ENCODE results near the gene SERPINB1. TPM values are rescaled to one million over a fixed set of nuclear protein-coding genes. Genes with fewer than 3 reads are reported as not detected.
A peak's percentile ranks its signal among the peaks of the same experiment; 100 is the strongest.

SERPINB1 gene
- total and polyA plus RNA-seq, 9 of the 15 experiments (the other 6 are each of a cell fraction or from before 2014, with no cell fraction given), result 33.9 to 108 (median 63.8) TPM

DNA sequence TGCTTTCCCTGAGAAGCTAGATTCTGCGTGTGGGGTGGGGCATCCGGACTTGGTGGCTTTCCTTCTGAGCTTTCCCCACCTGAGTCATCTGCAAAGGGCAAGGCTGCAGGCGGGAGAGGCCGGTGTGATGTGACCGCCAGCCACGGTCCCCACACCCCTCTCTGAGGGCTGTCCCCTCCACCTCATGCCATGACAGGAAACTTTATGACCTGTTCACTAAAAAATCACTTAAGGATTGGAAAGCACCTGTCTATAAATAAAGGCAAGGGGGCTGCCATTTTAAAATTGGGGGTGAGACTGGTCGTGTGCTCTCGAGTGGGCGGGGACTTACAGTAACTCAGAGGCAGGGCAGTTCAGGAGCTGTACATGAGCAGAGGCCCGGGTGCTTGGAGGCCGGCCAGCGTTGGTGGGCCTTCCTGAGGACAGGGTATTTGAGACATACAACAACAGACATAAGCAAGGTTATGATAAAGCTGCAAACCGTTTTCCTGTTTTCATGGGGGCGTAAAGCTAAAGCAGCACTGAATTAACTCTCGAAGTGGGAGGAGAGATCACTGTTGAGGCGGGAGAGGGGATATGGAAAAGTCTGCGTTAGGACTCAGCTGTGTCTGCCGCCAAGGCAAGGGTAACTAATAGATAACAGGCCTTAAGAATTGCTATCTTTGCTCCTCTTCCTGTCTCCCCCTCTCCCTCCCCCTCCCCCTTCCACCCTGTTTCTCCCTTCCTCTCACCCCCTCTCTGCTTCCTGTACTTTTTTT lies 16.1 kb upstream of the SERPINB1 start (continued):
- no peak for TF ChIP-seq BRCA1 (IDR thresholded peaks at IDR 0.05)
- TF ChIP-seq BRCA1 (CRISPR knock-in tag; IDR thresholded peaks at IDR 0.05), result no peak
- peak; percentile 65; the same call in 1 of the 2 replicates for TF ChIP-seq FOXP1 (CRISPR knock-in tag; IDR thresholded peaks at IDR 0.05)
- TF ChIP-seq SPI1 (IDR thresholded peaks at IDR 0.05; ENCODE audit: borderline replicate concordance, low read depth, low read length), result 0 out of 2 replicates have a peak, but pooled peaks have one; percentile 0
- no peak for TF ChIP-seq ZNF778 (CRISPR knock-in tag; IDR thresholded peaks at IDR 0.05)
- peak; percentile 49 for TF ChIP-seq ZEB2 (IDR thresholded peaks at IDR 0.05)
- TF ChIP-seq, protein P1, sequence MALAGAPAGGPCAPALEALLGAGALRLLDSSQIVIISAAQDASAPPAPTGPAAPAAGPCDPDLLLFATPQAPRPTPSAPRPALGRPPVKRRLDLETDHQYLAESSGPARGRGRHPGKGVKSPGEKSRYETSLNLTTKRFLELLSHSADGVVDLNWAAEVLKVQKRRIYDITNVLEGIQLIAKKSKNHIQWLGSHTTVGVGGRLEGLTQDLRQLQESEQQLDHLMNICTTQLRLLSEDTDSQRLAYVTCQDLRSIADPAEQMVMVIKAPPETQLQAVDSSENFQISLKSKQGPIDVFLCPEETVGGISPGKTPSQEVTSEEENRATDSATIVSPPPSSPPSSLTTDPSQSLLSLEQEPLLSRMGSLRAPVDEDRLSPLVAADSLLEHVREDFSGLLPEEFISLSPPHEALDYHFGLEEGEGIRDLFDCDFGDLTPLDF (CRISPR knock-in tag; IDR thresholded peaks at IDR 0.05), result peak; percentile 55; the same call in 1 of the 2 replicates
- TF ChIP-seq ZBED1 (IDR thresholded peaks at IDR 0.05), result 0 out of 2 replicates have a peak, but pooled peaks have one; percentile 43
- TF ChIP-seq, protein P2, sequence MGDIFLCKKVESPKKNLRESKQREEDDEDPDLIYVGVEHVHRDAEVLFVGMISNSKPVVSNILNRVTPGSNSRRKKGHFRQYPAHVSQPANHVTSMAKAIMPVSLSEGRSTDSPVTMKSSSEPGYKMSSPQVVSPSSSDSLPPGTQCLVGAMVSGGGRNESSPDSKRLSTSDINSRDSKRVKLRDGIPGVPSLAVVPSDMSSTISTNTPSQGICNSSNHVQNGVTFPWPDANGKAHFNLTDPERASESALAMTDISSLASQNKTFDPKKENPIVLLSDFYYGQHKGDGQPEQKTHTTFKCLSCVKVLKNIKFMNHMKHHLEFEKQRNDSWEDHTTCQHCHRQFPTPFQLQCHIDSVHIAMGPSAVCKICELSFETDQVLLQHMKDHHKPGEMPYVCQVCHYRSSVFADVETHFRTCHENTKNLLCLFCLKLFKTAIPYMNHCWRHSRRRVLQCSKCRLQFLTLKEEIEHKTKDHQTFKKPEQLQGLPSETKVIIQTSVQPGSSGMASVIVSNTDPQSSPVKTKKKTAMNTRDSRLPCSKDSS (IDR thresholded peaks at IDR 0.05; ENCODE audit: low read depth, partially characterized antibody), result no peak
- no peak for TF ChIP-seq RBM39 (optimal IDR thresholded peaks at IDR 0.05; ENCODE audit: low read depth, low read length)
- TF ChIP-seq TAF7 (tag; IDR thresholded peaks at IDR 0.05), result no peak
- TF ChIP-seq RBBP5 (IDR thresholded peaks at IDR 0.05; ENCODE audit: borderline replicate concordance, insufficient read depth, low read length, poor library complexity, severe bottlenecking), result peak; percentile 76
- no peak for TF ChIP-seq MCM2 (IDR thresholded peaks at IDR 0.05; ENCODE audit: low read depth)
- TF ChIP-seq FOXK1 (CRISPR knock-in tag; IDR thresholded peaks at IDR 0.05; ENCODE audit: borderline replicate concordance), result 0 out of 2 replicates have a peak, but pooled peaks have one; percentile 47
- TF ChIP-seq ZZZ3 (IDR thresholded peaks at IDR 0.05), result no peak
- TF ChIP-seq TEAD1 (CRISPR knock-in tag; IDR thresholded peaks at IDR 0.05), result 0 out of 4 replicates have a peak, but pooled peaks of 1 of the 2 experiments have one; percentile 77
- TF ChIP-seq, protein P3, sequence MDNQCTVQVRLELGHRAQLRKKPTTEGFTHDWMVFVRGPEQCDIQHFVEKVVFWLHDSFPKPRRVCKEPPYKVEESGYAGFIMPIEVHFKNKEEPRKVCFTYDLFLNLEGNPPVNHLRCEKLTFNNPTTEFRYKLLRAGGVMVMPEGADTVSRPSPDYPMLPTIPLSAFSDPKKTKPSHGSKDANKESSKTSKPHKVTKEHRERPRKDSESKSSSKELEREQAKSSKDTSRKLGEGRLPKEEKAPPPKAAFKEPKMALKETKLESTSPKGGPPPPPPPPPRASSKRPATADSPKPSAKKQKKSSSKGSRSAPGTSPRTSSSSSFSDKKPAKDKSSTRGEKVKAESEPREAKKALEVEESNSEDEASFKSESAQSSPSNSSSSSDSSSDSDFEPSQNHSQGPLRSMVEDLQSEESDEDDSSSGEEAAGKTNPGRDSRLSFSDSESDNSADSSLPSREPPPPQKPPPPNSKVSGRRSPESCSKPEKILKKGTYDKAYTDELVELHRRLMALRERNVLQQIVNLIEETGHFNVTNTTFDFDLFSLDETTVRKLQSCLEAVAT (IDR thresholded peaks at IDR 0.05), result peak in 1 of 2 experiments; percentile 64; a peak in 2 of 4 replicates
- TF ChIP-seq SIN3B (IDR thresholded peaks at IDR 0.05; ENCODE audit: low read depth), result no peak
- TF ChIP-seq, protein P4, sequence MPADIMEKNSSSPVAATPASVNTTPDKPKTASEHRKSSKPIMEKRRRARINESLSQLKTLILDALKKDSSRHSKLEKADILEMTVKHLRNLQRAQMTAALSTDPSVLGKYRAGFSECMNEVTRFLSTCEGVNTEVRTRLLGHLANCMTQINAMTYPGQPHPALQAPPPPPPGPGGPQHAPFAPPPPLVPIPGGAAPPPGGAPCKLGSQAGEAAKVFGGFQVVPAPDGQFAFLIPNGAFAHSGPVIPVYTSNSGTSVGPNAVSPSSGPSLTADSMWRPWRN (IDR thresholded peaks at IDR 0.05; ENCODE audit: low read depth), result 0 out of 2 replicates have a peak, but pooled peaks have one; percentile 17
- 0 out of 2 replicates have a peak, but pooled peaks have one; percentile 43 for TF ChIP-seq ZNF830 (CRISPR knock-in tag; IDR thresholded peaks at IDR 0.05)
- peak; percentile 91 for TF ChIP-seq MTA3 (IDR thresholded peaks at IDR 0.05; ENCODE audit: borderline replicate concordance)
- no peak for TF ChIP-seq ZNF134 (CRISPR knock-in tag; conservative IDR thresholded peaks at IDR 0.05)
- peak; percentile 60; the same call in 1 of the 2 replicates for TF ChIP-seq ZNF431 (CRISPR knock-in tag; IDR thresholded peaks at IDR 0.05)
